ENCODE results near the gene MINDY4.

Gene MINDY4

DNA sequence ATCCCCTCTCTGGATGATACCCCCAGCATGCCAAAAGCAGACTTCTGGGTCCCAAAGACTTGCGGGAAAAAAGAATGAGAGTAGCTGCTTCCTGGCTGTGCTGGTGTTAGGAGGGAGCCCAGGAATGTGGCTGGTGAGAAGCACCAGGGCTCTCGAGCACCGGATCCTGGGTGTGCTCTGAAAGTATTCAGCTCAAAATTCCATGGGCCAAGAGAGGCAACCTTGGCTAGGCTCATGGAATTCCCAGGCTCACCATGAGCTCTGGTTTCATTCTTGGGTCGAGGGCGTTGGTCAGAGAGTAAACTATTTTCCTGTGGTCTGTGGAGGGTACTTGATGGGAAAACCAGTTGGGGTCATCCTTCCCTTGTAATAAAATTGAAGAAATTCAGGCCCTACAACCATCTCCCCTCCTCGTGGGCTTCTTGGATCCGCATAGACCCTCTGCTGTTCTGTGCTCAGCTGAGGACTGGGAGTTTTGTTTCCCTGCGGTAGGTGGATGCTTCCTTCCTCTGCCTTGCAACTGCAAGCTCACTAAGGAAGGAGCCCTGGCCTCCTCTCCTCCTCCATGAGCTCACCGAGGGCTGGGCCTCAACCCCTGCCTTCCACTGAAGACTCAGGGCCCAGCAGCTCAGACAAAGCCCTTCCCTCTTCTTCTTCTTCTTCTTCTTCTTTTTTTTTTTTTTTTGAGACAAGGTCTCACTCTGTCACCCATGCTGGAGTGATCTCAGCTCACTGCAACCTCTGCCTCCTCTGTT, 106.0 kb downstream of the MINDY4 start:
- no peak for DNase-seq (ENCODE audit: low read depth, low spot score)

DNA sequence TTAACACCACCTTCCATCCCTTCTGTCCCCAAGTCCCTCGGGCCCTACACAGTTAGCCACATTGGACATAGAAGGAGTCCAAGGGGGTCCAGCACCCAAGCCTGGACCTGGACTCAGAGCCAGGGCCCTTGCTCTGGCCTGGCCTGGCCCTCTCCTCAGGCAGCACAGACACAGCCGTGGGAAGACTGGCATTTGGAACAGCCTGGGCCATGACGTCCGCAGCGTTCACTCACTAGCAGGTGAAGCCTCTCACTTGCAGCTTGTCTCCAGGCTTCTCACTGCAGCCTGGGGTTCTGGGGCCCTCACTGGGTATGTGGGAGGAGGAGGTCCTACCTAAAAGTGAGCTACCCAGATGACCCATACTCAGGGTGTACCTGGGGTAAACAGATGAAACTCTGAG, 106.8 kb downstream of the MINDY4 start:
- DNase-seq (ENCODE audit: low read depth, low spot score), result no peak

DNA sequence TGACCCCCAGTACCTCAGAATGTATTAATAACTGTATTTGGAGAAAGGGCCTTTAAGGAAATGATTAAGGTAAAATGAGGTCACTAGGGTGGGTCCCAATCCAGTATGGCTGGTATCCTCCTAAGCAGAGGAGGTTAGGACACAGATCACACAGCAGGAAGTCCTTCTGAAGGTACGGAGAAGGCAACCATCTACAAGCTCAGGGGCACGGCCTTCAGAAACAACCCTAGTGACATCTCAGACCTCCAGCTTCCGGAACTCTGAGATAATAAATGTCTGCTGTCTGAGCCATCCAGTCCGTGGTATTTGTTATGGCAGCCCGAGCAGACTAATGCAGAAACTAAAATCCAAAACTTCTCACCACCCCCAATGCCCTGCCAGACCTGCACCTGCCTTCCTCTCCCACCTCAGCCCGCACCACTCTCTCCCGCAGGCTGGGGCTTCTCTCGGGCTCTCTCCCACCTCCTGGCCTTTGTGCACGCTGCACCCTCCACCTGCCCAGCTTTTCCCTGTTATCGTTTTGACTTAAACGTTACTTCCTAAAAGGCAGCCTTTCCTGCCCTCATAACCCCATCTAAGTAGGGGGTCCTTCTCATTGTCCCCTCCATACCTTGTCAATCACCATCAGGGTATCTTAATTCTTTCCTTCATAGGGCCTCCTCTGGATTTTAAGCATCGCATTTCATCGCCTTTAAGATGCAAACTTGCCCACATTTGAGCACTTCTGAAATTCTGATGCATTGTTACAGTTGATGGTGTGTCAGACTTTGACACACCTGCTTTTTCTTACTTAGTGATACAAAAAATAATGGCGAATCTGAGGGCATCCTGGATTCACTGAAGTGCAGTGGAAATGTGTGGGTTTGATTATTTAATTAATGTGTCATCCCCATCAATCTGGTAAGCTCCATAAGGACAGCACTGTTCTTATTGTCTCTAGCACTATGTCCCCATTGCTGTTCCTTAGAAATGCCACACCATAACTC, 108.2 kb downstream of the MINDY4 start:
- DNase-seq (ENCODE audit: low read depth, low spot score), result no peak

DNA sequence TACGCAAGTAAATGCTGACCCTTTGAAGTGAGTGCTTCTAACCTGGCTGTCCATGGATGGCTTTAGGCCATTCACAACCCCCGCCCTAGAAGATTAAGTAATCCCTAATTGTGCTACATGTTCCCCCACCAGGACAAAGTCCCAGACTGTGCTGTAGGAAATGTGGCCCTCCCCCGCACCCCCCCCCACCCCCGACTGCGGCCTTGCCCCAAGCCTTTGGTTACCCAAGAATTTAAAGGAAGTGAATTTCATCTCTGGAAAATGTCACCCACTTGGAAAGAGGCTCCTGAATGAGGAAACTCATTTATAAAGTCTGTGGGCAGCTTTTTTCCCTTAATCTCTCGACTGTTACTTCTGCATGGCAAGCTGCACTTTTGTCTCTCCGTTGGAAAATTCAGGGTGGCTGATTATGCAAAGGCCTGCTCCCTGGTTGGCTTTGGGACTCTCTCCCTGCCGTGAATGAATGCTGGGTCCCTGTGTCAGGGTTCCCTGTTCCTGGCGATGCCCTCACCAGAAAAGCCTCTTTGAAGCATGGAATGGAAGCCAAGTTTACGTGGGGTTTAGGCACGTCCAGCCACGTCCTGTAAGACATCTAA, 109.0 kb downstream of the MINDY4 start:
- no peak for DNase-seq (ENCODE audit: low read depth, low spot score)

DNA sequence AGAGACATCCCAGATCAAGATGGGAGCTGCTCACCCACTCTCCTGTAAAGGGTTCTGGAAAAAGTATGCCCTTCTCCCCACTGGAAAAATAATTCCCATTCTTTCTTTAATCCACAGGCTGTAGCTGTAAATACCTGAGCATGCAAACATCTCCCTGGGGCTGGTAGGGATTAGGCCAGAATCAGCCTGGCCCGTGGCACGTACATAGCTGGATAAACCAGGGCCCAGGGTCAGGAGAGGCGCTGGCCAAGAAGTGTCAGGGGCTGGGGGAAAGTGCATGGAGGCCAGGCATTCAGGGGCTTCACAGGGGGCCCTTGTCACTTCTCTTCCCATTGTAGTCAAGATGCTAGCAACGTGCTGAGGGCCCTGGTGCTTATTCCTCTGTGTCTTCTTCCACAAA, 109.7 kb downstream of the MINDY4 start:
- DNase-seq (ENCODE audit: low read depth, low spot score), result no peak

DNA sequence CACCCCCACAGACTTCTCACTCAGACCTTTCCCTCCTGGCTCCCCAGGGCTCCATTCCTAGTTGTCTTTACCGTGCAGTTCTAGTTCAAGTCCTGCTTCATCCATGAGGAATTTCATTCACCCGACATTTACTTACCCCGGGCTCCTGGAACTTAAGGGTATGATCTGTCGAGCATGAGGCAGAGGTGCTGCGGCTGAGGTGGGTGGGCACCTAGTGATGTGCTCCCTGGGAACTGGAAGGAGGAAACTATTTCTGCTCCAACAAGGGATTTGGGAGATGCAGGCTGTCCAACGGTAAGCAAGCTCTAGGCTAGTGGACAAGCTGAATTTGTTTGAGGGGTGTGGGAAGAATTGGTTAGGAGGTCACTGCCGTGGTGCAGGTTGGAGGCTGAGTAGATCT, 110.2 kb downstream of the MINDY4 start:
- no peak for DNase-seq (ENCODE audit: low read depth, low spot score)

DNA sequence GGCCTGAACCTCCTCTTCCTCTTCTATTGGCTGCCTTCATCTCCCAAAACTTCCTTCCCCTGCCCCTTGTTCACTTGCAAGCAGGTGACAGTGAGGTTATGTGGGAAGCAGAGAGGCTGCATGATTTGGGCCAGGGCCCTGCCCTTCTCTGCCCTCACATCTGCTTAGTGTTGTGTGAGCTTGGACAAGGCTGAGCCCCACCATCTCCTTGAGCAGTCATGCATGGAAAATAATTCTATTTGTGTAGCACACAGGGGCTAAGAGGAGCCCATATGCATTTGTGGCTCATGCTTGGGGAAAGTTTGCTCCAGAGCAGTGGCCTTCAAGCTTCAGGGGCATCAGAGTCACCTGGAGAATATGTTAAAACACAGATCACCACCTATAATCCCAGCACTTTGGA, 113.7 kb downstream of the MINDY4 start:
- no peak for DNase-seq (ENCODE audit: low read depth, low spot score)

DNA sequence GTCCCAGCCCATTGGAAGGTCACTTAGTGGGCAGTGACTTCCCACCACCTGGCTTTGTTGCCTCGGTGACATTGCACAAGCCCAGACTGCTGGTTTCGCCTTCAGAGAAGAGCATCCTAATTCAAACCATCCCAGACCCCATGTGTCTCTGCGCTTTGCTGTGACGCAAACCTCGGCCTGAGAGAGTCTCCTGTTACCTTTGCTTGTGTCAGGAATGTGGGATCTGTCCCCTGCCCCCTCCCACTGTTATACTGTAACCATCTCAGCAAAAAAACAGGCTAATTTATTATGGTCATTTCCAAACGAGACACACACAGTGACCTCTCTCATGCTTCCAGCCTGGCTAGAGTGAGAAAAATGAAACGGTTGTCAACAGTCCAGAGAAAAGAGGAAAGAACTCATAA, 115.4 kb downstream of the MINDY4 start:
- DNase-seq (ENCODE audit: low read depth, low spot score), result no peak

DNA sequence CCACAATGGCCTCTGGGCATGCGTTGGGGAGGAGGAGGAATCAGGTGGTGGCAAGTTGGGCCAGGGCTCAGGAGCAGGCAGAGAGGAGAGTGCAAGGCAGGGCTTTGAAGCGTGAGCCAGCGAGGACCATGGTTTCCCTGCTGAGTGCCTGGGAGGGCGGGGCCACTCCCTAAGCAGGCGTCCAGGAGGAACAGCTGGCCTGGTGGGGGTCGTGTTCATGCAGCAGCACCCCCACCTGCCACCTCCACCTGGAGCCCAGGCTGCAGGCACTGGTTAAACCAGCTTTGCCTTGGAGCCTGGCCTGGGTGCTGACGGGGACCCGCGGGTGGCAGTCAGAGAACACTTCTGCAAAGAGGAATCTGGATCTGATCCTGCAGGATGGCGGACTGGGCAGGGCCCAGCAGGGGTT, 116.3 kb downstream of the MINDY4 start:
- DNase-seq (ENCODE audit: low read depth, low spot score), result no peak

DNA sequence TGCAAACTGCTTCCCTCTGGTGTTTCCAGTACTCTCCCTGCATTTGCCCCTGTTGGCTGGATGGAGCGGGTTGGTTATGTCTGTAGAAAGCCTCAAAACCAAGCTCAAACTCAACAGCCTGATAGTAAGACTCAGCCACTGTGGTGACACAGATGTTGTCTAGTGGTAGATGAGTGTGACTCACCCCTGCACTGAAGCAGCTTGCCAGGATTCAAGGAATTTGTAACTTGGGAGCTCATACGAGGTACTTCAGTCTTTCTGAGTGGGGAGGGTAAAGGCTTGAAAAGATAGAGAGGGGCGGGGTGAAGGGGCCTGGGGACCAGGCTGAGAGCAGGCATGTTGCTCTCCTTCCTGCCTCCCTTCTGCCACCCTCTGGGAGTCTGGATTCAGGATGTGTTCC, 117.5 kb downstream of the MINDY4 start:
- peak; percentile 31 for DNase-seq (ENCODE audit: low read depth, low spot score)

DNA sequence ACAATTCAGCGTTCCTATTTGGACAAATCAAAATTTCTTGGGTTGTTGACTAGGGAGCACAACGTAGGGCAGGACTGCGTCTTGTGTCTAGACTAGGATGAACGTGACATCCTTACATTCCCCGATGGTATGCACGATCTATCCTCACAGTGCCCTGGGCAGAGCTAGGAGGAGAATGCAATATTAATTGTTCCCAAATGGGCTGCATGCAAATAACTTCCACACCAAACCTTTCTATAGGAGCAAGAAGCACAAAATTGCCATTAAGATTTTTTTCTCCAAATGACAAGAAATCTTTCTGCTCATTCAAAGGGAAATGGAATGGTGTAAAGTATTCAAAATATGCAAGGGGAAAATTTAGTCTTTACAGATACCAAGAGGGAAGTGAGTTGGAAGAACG, 119.0 kb downstream of the MINDY4 start:
- no peak for DNase-seq (ENCODE audit: low read depth, low spot score)

DNA sequence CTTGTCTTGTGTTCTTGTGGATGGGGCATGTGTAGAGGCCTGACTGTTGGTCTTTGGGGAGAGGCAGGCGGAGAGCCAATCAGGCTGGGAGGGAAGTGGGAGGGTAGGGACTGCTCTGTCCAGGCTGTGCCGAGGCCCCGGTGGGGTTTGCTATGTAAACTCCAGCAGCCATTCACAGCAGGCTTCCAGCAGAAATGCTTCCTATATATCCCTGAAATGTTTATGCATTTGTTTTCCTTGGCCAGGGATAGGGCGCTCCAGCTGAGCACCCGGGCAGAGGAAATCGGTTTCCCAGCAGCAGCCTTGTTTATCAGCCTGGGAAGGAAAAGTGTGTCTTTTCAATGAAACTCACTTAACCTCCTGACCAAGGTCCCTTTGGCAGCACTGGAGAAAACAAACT, 122.1 kb downstream of the MINDY4 start:
- DNase-seq (ENCODE audit: low read depth, low spot score), result peak; percentile 82

DNA sequence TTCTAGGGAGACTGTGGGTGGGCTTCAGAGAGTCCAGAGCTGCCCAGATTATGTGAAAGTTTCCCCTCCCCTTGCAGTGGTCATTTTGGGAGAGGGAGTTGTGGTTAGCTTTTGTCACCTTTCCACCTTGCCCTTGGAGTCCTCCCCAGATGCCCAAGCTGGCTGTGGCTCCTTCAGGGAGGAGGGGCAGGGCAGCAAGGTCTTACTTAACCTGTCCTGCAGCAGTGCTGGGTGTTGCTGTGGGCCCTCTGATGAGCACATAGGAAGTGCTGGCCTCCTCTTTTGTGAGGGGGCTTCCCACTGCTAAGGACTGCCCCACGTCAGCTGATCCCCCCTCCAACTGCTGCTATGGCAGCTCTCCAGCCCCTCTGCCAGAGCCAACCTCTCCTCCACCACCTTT, 122.8 kb downstream of the MINDY4 start:
- DNase-seq (ENCODE audit: low read depth, low spot score), result no peak

DNA sequence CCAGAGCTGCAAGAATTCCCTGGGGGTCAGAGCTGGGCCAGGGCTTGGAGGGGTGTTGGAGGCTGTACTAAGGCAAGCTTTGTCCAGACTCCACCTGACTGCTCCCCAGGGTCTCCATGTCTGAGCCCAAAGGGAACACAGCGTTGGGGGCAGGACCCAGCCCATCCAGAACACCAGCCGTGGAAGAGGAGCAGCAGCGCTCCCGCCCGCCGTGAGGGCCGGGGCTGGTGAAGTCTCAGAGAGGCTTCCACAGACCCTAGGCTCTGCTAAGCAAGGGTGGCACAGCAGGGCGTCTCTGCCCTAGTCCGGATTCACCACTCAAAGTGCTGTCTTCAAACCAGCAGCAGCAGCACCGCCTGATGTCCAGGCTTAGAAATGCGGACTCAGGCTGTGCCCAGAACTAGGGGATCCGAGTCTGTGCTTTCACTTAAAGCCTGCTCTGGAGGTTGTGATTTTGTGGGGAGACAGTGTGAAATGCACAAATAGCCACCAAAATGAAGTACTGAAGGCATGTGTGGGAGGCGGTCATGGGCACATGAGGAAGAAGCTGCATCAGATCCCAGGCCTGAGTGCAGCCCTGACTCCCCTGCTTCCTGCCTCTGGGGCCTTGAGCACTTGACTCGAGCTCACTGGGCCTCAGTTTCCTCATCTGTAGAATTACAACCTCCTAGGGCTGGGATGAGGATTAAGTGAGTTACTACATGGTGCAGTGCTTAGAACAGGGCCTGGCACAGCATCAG, 123.8 kb downstream of the MINDY4 start:
- DNase-seq (ENCODE audit: low read depth, low spot score), result no peak

DNA sequence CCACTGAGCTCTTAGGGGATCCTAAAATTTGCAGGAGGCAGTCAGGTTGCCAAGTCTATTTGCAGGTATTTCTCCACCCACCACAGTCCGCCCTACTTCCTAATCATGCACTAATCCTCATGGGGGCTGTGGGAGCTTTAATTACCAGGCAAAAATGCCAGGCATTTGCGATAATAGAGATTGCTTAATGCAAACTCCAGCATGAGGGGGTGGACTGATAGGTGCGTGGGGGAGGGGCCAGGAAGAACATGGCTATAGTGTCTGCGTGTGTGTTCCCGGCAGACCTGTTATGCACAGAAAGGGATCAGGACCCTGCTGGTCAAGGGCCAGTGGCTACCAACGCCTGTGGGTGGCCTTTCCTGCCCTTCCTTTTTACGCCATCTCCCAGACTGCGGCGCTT, 124.8 kb downstream of the MINDY4 start:
- DNase-seq (ENCODE audit: low read depth, low spot score), result no peak

DNA sequence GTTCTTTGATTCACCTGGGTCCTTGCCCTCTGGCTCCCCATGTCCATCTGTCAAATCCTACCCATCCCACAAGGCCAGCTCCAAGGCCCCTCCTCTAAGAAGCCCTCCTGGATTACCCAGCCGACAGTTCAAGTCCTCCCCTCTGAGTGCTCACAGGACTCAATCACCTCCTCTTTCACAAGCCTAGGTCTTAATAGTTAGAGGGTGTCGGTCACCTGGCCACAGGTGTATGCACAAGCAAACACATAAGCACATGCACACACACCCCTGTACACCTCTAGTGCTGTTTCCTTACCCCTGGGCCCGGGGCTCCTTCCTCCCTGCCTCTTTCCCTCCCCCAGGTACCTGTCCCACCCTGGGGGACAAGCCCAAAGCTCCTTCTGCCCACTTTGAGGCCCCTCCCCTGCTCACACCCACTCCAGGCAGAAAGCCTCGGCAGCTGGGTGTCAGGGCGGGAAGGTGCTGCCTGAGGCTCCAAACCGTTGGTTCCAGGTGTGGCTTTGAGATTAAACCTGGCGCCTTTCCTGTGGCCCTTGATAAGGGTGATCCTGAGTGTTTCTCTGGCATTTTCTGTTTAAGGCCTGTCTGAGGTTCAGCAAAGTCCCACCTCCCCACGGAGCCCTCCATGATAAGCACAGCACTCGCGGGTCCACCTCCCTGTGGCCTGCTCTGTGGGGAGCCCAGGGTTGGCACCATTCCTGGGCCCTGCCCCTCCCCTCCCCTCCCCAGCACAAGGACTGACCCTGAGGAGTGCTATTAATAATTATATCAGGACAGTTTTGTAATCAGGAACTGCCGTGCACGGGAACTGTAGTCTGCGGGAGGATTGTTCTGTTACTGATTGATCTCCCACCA, 125.8 kb downstream of the MINDY4 start:
- DNase-seq (ENCODE audit: low read depth, low spot score), result no peak

DNA sequence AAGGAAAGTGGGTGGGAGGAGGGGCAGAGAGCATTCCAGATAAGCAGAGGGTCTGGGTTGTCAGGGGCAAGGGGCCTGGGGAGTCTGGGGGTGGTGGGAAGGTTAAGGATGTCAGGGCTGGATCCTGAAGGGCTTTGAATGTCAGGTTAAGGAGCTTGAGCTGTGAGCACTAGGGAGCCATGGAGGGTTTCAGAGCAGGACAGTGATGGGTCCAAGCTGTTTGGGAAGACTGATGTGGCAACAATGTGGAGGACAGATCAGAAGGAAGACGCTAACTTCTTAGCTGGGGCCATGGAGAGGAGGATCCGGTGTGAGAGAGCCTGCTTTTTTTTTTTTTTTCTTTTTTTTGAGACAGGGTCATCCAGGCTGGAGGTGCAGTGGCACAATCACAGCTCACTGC, 126.6 kb downstream of the MINDY4 start:
- DNase-seq (ENCODE audit: low read depth, low spot score), result no peak

DNA sequence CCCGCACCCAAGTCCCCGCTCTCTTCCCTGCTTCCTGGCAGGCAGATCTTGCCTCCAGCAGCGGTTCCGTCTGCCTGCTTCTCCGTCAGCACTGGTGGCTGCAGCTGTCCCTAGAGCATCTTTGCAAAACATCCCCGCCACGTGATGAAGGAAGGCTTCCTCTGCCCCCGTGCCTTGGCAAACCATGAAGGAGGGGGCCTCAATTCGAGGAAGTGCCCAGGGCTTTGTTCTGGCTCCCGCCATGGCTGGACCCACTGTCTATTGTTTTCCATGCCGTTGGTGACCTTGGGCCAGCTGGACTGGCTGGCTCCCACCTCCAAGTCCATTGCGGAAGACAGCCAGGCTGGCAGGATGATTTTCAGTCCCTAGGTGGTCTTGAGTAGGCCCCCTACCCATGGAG, 127.2 kb downstream of the MINDY4 start:
- DNase-seq (ENCODE audit: low read depth, low spot score), result no peak

DNA sequence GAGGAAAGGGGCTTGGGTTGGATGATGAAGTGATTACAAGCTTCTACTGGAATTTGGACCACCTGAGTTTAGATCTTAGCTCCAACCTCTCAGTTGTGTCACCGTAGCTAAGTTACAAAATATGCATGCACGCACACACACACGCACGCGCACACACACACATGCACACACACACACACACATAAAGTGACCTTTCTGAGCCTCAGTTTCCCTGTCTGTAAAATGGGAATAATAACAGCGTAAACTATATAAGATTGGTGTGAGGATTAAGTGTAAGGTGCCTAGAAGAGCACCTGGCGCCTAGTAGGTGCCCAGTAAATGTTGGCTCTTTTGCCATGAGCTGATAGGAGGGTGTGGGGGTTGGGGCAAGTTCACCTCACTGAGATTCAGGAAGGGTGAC, 127.8 kb downstream of the MINDY4 start:
- DNase-seq (ENCODE audit: low read depth, low spot score), result no peak

DNA sequence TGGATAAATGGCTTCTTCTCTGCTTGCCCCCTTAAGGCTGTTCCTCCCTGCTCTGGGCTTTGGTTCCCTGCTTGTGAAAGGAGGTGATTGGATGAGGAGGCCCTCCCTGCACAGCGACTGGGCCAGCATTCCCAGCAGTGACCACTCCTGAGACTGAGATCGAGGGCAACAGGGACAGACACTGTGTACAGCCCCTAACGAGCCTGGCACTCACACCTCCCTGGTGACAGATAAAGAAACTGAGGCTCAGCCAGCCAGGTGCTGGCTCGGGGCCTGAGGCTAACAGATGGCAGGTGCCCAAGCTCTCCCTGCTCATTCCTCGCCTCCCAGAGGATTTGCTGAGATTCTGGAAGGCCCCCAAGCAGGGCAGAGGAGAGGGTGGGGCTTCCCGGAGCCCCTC, 128.4 kb downstream of the MINDY4 start:
- no peak for DNase-seq (ENCODE audit: low read depth, low spot score)

DNA sequence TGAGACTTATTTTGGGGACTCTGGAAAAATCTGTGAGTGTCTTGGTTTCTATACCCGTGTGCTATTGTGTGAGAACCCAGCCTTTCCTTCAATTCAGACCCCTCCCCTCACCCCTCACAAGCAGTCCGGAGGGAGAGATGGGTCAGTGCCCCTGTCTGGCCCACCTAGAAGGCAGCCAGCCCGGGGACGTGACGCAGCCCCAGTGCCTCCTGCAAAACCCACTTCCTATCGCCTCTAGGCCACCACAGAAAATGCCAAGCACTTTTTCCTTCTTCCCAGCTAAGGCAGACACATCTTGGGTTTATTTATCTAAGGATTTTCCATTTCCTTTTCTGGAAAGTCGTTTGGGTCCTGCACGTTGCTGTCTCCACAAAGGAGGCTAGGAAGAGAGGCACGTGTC, 128.8 kb downstream of the MINDY4 start:
- DNase-seq (ENCODE audit: low read depth, low spot score), result no peak
